ENCODE results near the gene NELFCD. TPM values are rescaled to one million over a fixed set of nuclear protein-coding genes. Genes with fewer than 3 reads are reported as not detected.
"Not testable (repeated sequence)": the region's sequence is repeated elsewhere in the genome, so short reads cannot be mapped to it uniquely, and the experiment has no call there.

The NELFCD gene
- total and polyA plus RNA-seq, 2 experiments from 2014 or later: 36.3 to 57.4 TPM

GRCh38 chr20:58941471-58941870 lies 39.6 kb upstream of the NELFCD start:
- H3K36me3 ChIP-seq (ENCODE audit: low read depth): no peaks in the 10 kb centered on the region
- no peak overlapping the region for H3K9ac ChIP-seq
- no peak for DNase-seq
- TF ChIP-seq EZH2phosphoT487 (IDR thresholded peaks at IDR 0.05; ENCODE audit: insufficient read depth, low read depth): no peak
- TF ChIP-seq EZH2 (IDR thresholded peaks at IDR 0.05; ENCODE audit: insufficient read depth, poor library complexity, severe bottlenecking): no peak
- H3K9me3 ChIP-seq (ENCODE audit: low read depth): no peaks in the 10 kb centered on the region
- no peaks in the 10 kb centered on the region for H3K4me1 ChIP-seq (ENCODE audit: insufficient read depth)
- H3F3A ChIP-seq (ENCODE audit: insufficient read depth): no peaks in the 10 kb centered on the region
- H4K20me1 ChIP-seq (ENCODE audit: insufficient read depth): no peaks in the 10 kb centered on the region
- H3K79me2 ChIP-seq (ENCODE audit: insufficient read depth): no peaks in the 10 kb centered on the region
- peaks cover 44% of the 10 kb centered on the region for H3K27me3 ChIP-seq (replicated peaks; ENCODE audit: insufficient read depth)
- no peak overlapping the region for H3K4me2 ChIP-seq (ENCODE audit: unreplicated experiment)
- H3K9me2 ChIP-seq (ENCODE audit: insufficient read depth): no peaks in the 10 kb centered on the region
- H3K4me3 ChIP-seq: no peak overlapping the region
- in situ Hi-C loops (cut with MboI): no loop called here
- no peak overlapping the region for H2AFZ ChIP-seq
- no peak overlapping the region for H3K27ac ChIP-seq
- 1 to 8% methylated on average over 3 of the region's 3 CpGs for WGBS, 2 experiments (ENCODE audit: low coverage in 1 of 2, low lambda C conversion rate in 2 of 2, missing lambda C conversion rate in 2 of 2)

GRCh38 chr20:58942549-58942948 lies 38.5 kb upstream of the NELFCD start:
- Histone ChIP-seq H3K4me1 (ENCODE audit: insufficient read depth) (no peaks in the 10 kb centered on the region), H3K9me3 (ENCODE audit: low read depth) (no peaks in the 10 kb centered on the region), H2AFZ (no peak overlapping the region), H3K27ac (no peak overlapping the region), H3K79me2 (ENCODE audit: insufficient read depth) (no peaks in the 10 kb centered on the region), H4K20me1 (ENCODE audit: insufficient read depth) (no peaks in the 10 kb centered on the region), H3K36me3 (ENCODE audit: low read depth) (no peaks in the 10 kb centered on the region), H3K4me3 (no peak overlapping the region), H3K27me3 (replicated peaks; ENCODE audit: insufficient read depth) (peaks cover 49% of the 10 kb centered on the region), H3K9me2 (ENCODE audit: insufficient read depth) (no peaks in the 10 kb centered on the region), H3F3A (ENCODE audit: insufficient read depth) (no peaks in the 10 kb centered on the region), H3K9ac (no peak overlapping the region), H3K4me2 (ENCODE audit: unreplicated experiment) (no peak overlapping the region)
- TF ChIP-seq EZH2 (IDR thresholded peaks at IDR 0.05; ENCODE audit: insufficient read depth, poor library complexity, severe bottlenecking) (no peak), EZH2phosphoT487 (IDR thresholded peaks at IDR 0.05; ENCODE audit: insufficient read depth, low read depth) (no peak)
- 33 to 44% methylated on average over 4 of the region's 4 CpGs for WGBS, 2 experiments (ENCODE audit: low coverage in 1 of 2, low lambda C conversion rate in 2 of 2, missing lambda C conversion rate in 2 of 2)
- DNase-seq: no peak
- in situ Hi-C loops (cut with MboI): no loop called here

GRCh38 chr20:58944610-58945009 lies 36.4 kb upstream of the NELFCD start:
- H3K9me2 ChIP-seq (ENCODE audit: insufficient read depth): no peaks in the 10 kb centered on the region
- in situ Hi-C loops (cut with MboI): no loop called here
- WGBS, 2 experiments (ENCODE audit: low coverage in 1 of 2, low lambda C conversion rate in 2 of 2, missing lambda C conversion rate in 2 of 2): 19 to 32% methylated on average over 5 of the region's 5 CpGs

GRCh38 chr20:58945965-58946631 lies 35.0 kb upstream of the NELFCD start:
- Histone ChIP-seq H3K36me3 (ENCODE audit: low read depth) (no peaks in the 10 kb centered on the region), H2AFZ (no peak overlapping the region), H3K27ac (no peak overlapping the region), H4K20me1 (ENCODE audit: insufficient read depth) (no peaks in the 10 kb centered on the region), H3K9me3 (ENCODE audit: low read depth) (no peaks in the 10 kb centered on the region), H3K4me3 (no peak overlapping the region), H3K79me2 (ENCODE audit: insufficient read depth) (no peaks in the 10 kb centered on the region), H3K4me2 (ENCODE audit: unreplicated experiment) (no peak overlapping the region), H3K9me2 (ENCODE audit: insufficient read depth) (no peaks in the 10 kb centered on the region), H3K4me1 (ENCODE audit: insufficient read depth) (no peaks in the 10 kb centered on the region), H3F3A (ENCODE audit: insufficient read depth) (no peaks in the 10 kb centered on the region), H3K27me3 (replicated peaks; ENCODE audit: insufficient read depth) (peaks cover 22% of the 10 kb centered on the region), H3K9ac (no peak overlapping the region)
- no peak for DNase-seq
- WGBS, 2 experiments (ENCODE audit: low coverage in 1 of 2, low lambda C conversion rate in 2 of 2, missing lambda C conversion rate in 2 of 2): 54 to 60% methylated on average over 10 of the region's 10 CpGs
- in situ Hi-C loops (cut with MboI): no loop called here
- TF ChIP-seq EZH2phosphoT487 (IDR thresholded peaks at IDR 0.05; ENCODE audit: insufficient read depth, low read depth): no peak

More at GRCh38 chr20:58944610-58945009, 36.4 kb upstream of the NELFCD start:
- no peak for TF ChIP-seq EZH2 (IDR thresholded peaks at IDR 0.05; ENCODE audit: insufficient read depth, poor library complexity, severe bottlenecking)
- TF ChIP-seq EZH2phosphoT487 (IDR thresholded peaks at IDR 0.05; ENCODE audit: insufficient read depth, low read depth): no peak
- DNase-seq: no peak
- no peaks in the 10 kb centered on the region for H3K4me1 ChIP-seq (ENCODE audit: insufficient read depth)
- H3K9me3 ChIP-seq (ENCODE audit: low read depth): no peaks in the 10 kb centered on the region
- H3K36me3 ChIP-seq (ENCODE audit: low read depth): no peaks in the 10 kb centered on the region
- H3K79me2 ChIP-seq (ENCODE audit: insufficient read depth): no peaks in the 10 kb centered on the region
- H4K20me1 ChIP-seq (ENCODE audit: insufficient read depth): no peaks in the 10 kb centered on the region
- no peak overlapping the region for H3K4me3 ChIP-seq
- no peak overlapping the region for H3K9ac ChIP-seq
- no peak overlapping the region for H3K27ac ChIP-seq
- peaks cover 33% of the 10 kb centered on the region for H3K27me3 ChIP-seq (replicated peaks; ENCODE audit: insufficient read depth)
- no peak overlapping the region for H3K4me2 ChIP-seq (ENCODE audit: unreplicated experiment)
- H3F3A ChIP-seq (ENCODE audit: insufficient read depth): no peaks in the 10 kb centered on the region
- H2AFZ ChIP-seq: no peak overlapping the region

GRCh38 chr20:58947797-58948388 lies 33.2 kb upstream of the NELFCD start:
- H3K27me3 ChIP-seq (replicated peaks; ENCODE audit: insufficient read depth): peaks cover 13% of the 10 kb centered on the region; the same call in 1 of the 2 replicates
- H3K4me1 ChIP-seq (ENCODE audit: insufficient read depth); H3F3A ChIP-seq (ENCODE audit: insufficient read depth); H3K4me3 ChIP-seq; H2AFZ ChIP-seq; H3K27ac ChIP-seq; H3K4me2 ChIP-seq (ENCODE audit: unreplicated experiment); H4K20me1 ChIP-seq (ENCODE audit: insufficient read depth); H3K79me2 ChIP-seq (ENCODE audit: insufficient read depth); H3K9me3 ChIP-seq (ENCODE audit: low read depth); H3K36me3 ChIP-seq (ENCODE audit: low read depth); in situ Hi-C loops (cut with MboI); H3K9me2 ChIP-seq (ENCODE audit: insufficient read depth); H3K9ac ChIP-seq; DNase-seq: not testable (repeated sequence)
- 49 to 57% methylated on average over 7 of the region's 7 CpGs for WGBS, 2 experiments (ENCODE audit: low coverage in 1 of 2, low lambda C conversion rate in 2 of 2, missing lambda C conversion rate in 2 of 2)

All from GM23248 (cell line).